H1 (cell line): ENCODE results near the gene NEUROG1. TPM values are rescaled to one million over a fixed set of nuclear protein-coding genes. Genes with fewer than 3 reads are reported as not detected.

Experiments
- CTCF ChIA-PET: fragments of 300-600 bp; sonication (Branson Sonifier 250); formaldehyde crosslinking; loops from one replicate; lab custom pipeline; 2021; ENCODE audit not compliant: partially characterized antibody; lab: Charles Lee
- POLR2A ChIA-PET: fragments of 300-600 bp; sonication (Branson Sonifier 250); formaldehyde crosslinking; loops from one replicate; lab custom pipeline; 2021; ENCODE audit warnings: inconsistent platforms; ENCODE audit not compliant: partially characterized antibody; lab: Charles Lee
- DNase-seq, 2 experiments: peaks; one replicate each; pipeline versions ENCODE4 v3.0.0 to v3.0.0-alpha.2; 2010 to 2022; ENCODE audit warnings: low spot score in 2 of 2, low read depth in 1 of 2, mixed read lengths in 1 of 2
- FAIRE-seq: peaks from 2 replicates; lab custom pipeline; 2011; peaks lifted over from hg19 to GRCh38; lab: Jason Lieb, UNC
- H2AFZ ChIP-seq: 2 replicates; pipeline ENCODE4 v1.8.1; 2012; ENCODE audit warnings: low read length, inconsistent platforms
- H2AK5ac ChIP-seq: 2 replicates; pipeline ENCODE4 v1.6.1; 2013; ENCODE audit warnings: low read depth, low read length
- H2BK120ac ChIP-seq: replicated peaks from 2 replicates; pipeline ENCODE3; 2013; ENCODE audit warnings: low read depth, low read length, inconsistent platforms
- H2BK12ac ChIP-seq: 2 replicates; pipeline ENCODE4 v1.6.1; 2013; ENCODE audit warnings: low read depth, low read length
- H2BK15ac ChIP-seq: 2 replicates; pipeline ENCODE4 v1.6.1; 2013; ENCODE audit warnings: low read length
- H2BK20ac ChIP-seq: 2 replicates; pipeline ENCODE4 v1.6.1; 2013; ENCODE audit warnings: low read length
- H2BK5ac ChIP-seq: 2 replicates; pipeline ENCODE4 v1.6.1; 2013; ENCODE audit warnings: low read depth, low read length
- H3K14ac ChIP-seq: 2 replicates; pipeline ENCODE4 v1.6.1; 2013; ENCODE audit warnings: inconsistent platforms; ENCODE audit not compliant: insufficient read length
- H3K18ac ChIP-seq: 2 replicates; pipeline ENCODE4 v1.6.1; 2013; ENCODE audit warnings: low read length; ENCODE audit errors: extremely low read depth
- H3K23ac ChIP-seq: 2 replicates; pipeline ENCODE4 v1.6.1; 2013; ENCODE audit warnings: inconsistent platforms; ENCODE audit not compliant: insufficient read length
- H3K23me2 ChIP-seq: 2 replicates; pipeline ENCODE4 v1.6.1; 2013; ENCODE audit warnings: low read depth, low read length
- H3K27ac ChIP-seq: 2 replicates; pipeline ENCODE4 v1.6.1; 2011; ENCODE audit warnings: low read depth, low read length, inconsistent platforms
- H3K27me3 ChIP-seq, 4 experiments: replicated peaks in 1 of 4; 1 replicate in 1 of 4; 2 replicates in 3 of 4; pipeline versions ENCODE4 v1.6.1 to v1.8.1; 2011 to 2013; ENCODE audit warnings: low read length in 3 of 4, mild to moderate bottlenecking in 3 of 4, inconsistent platforms in 2 of 4, mixed read lengths in 2 of 4, moderate library complexity in 1 of 4; ENCODE audit not compliant: control insufficient read depth in 3 of 4, insufficient read depth in 3 of 4; ENCODE audit errors: extremely low read depth in 1 of 4
- H3K36me3 ChIP-seq, 4 experiments: 2 replicates each; pipeline versions ENCODE4 v1.6.1 to v1.8.1; 2011 to 2013; ENCODE audit warnings: mild to moderate bottlenecking in 4 of 4, low read length in 3 of 4, moderate library complexity in 2 of 4, control low read depth in 1 of 4, inconsistent platforms in 1 of 4; ENCODE audit not compliant: insufficient read depth in 4 of 4, control insufficient read depth in 2 of 4
- H3K4ac ChIP-seq: replicated peaks from 2 replicates; pipeline ENCODE3; 2013; ENCODE audit warnings: low read length, low read depth, mixed read lengths, inconsistent platforms; ENCODE audit not compliant: insufficient read length
- H3K4me1 ChIP-seq, 4 experiments: replicated peaks in 1 of 4; 1 replicate in 1 of 4; 2 replicates in 3 of 4; pipeline versions ENCODE4 v1.6.1 to v1.8.1; 2011 to 2013; ENCODE audit warnings: low read length in 3 of 4, inconsistent platforms in 2 of 4, mixed read lengths in 1 of 4; ENCODE audit not compliant: insufficient read depth in 4 of 4, control insufficient read depth in 3 of 4
- H3K4me2 ChIP-seq, 2 experiments: 2 replicates each; pipeline versions ENCODE4 v1.6.1 to v1.8.1; 2011 to 2013; ENCODE audit warnings: low read depth in 2 of 2, low read length in 2 of 2, control low read depth in 1 of 2, inconsistent platforms in 1 of 2, mild to moderate bottlenecking in 1 of 2; ENCODE audit not compliant: insufficient read depth in 1 of 2
- H3K4me3 ChIP-seq, 4 experiments: fragments of 200-600, 300-600 bp in 1 of 4; sonication (generic), shearing (Covaris generic), sonication (Bioruptor Twin) in 1 of 4; 2 replicates each; pipeline versions ENCODE4 v1.5.1 to v1.8.1; 2011 to 2016; ENCODE audit warnings: low read length in 4 of 4, low read depth in 3 of 4, control low read depth in 2 of 4, inconsistent platforms in 2 of 4, mild to moderate bottlenecking in 2 of 4, mixed read lengths in 1 of 4, moderate library complexity in 1 of 4; ENCODE audit not compliant: insufficient read depth in 2 of 4; ENCODE audit errors: extremely low read depth in 1 of 4
- H3K56ac ChIP-seq: replicated peaks from 2 replicates; pipeline ENCODE3; 2013; ENCODE audit warnings: low read depth, mild to moderate bottlenecking, mixed read lengths, low read length, inconsistent platforms; ENCODE audit not compliant: insufficient read length
- H3K79me1 ChIP-seq: 2 replicates; pipeline ENCODE4 v1.6.1; 2013; ENCODE audit warnings: low read depth, low read length, control low read depth
- H3K79me2 ChIP-seq, 2 experiments: 2 replicates each; pipeline versions ENCODE4 v1.6.1 to v1.8.1; 2012 to 2013; ENCODE audit warnings: low read length in 2 of 2, mild to moderate bottlenecking in 2 of 2, inconsistent platforms in 1 of 2; ENCODE audit not compliant: insufficient read depth in 2 of 2, control insufficient read depth in 1 of 2
- H3K9ac ChIP-seq, 4 experiments: replicated peaks in 1 of 4; 1 replicate in 1 of 4; 2 replicates in 3 of 4; pipeline versions ENCODE4 v1.6.1 to v1.8.1; 2011 to 2013; ENCODE audit warnings: low read depth in 3 of 4, low read length in 3 of 4, control low read depth in 2 of 4, mild to moderate bottlenecking in 2 of 4, moderate library complexity in 2 of 4, inconsistent platforms in 1 of 4; ENCODE audit errors: extremely low read depth in 1 of 4
- H3K9me3 ChIP-seq, 2 experiments: 2 replicates each; pipeline versions ENCODE4 v1.6.1 to v1.8.1; 2012 to 2013; ENCODE audit warnings: mild to moderate bottlenecking in 2 of 2, moderate library complexity in 2 of 2, control low read depth in 1 of 2, inconsistent platforms in 1 of 2, low read depth in 1 of 2, low read length in 1 of 2, mixed read lengths in 1 of 2; ENCODE audit not compliant: insufficient read depth in 2 of 2
- H4K20me1 ChIP-seq, 2 experiments: replicated peaks in 1 of 2; 2 replicates each; pipeline versions ENCODE3 to v1.8.1; 2011 to 2013; ENCODE audit warnings: inconsistent platforms in 2 of 2, low read length in 2 of 2, mild to moderate bottlenecking in 1 of 2; ENCODE audit not compliant: insufficient read depth in 2 of 2, control insufficient read depth in 1 of 2
- H4K5ac ChIP-seq: 2 replicates; pipeline ENCODE4 v1.6.1; 2013; ENCODE audit warnings: low read length, low read depth, mixed read lengths, inconsistent platforms; ENCODE audit not compliant: insufficient read length
- H4K8ac ChIP-seq: 2 replicates; pipeline ENCODE4 v1.8.0; 2013; ENCODE audit warnings: mild to moderate bottlenecking, moderate library complexity, low read length, inconsistent platforms; ENCODE audit not compliant: insufficient read depth; ENCODE audit errors: extremely low read depth
- H4K91ac ChIP-seq: replicated peaks from 2 replicates; pipeline ENCODE3; 2013; ENCODE audit warnings: low read length, mixed read lengths, inconsistent platforms; ENCODE audit not compliant: insufficient read length
- SIN3A ChIP-seq, 2 experiments: IDR thresholded peaks in 1 of 2; conservative IDR thresholded peaks in 1 of 2; 2 replicates each; pipeline ENCODE4 v1.6.1; 2011 to 2012; ENCODE audit warnings: low read length in 2 of 2, improper control_type of control experiment in 1 of 2, low read depth in 1 of 2, mild to moderate bottlenecking in 1 of 2
- SP2 ChIP-seq: IDR thresholded peaks from 2 replicates; pipeline ENCODE4 v1.6.1; 2012; ENCODE audit warnings: mild to moderate bottlenecking, low read length, inconsistent platforms
- WGBS, 2 experiments: shearing (Covaris generic) in 1 of 2; methylation state at CpG; one replicate each; pipeline versions ENCODE4 v1.1.6 to v1.1.7; 2013 to 2015; ENCODE audit warnings: low lambda C conversion rate in 2 of 2, mixed read lengths in 2 of 2, inconsistent platforms in 1 of 2, low coverage in 1 of 2, missing lambda C conversion rate in 1 of 2; ENCODE audit not compliant: insufficient replicate concordance in 2 of 2, insufficient coverage in 1 of 2, insufficient read length in 1 of 2; ENCODE audit errors: extremely low coverage in 1 of 2, missing lambda C conversion rate in 1 of 2; 5-methylcytosine and 5-hydroxymethylcytosine counted together
- polyA plus RNA-seq, 7 experiments: library from polyadenylated mRNA; depleted of rRNA in 3 of 7; stranded (reverse) in 5 of 7; unstranded in 2 of 7; fragments of >200 nt in 5 of 7; fragments of 200-250 nt in 2 of 7; gene quantifications; 1 replicate in 5 of 7; 2 replicates in 1 of 7; 4 replicates in 1 of 7; pipeline versions ENCODE4 v1.2.1 to v1.2.3, GENCODE V29; 2011 to 2013; ENCODE audit warnings: missing spikeins in 2 of 7, mixed read lengths in 2 of 7
- total RNA-seq: library from RNA; stranded (reverse); fragmentation: NEBNext Ultra II Directional; extraction: Animal tissue kit (Norgen Biotek cat#: 25700); gene quantifications from 2 replicates; pipeline ENCODE4 v1.2.1, GENCODE V29; 2021
- TF ChIP-seq, protein P1 (sequence below): IDR thresholded peaks from 2 replicates; pipeline ENCODE4 v1.6.1; 2012; ENCODE audit warnings: low read length, inconsistent platforms

Gene NEUROG1
- total and polyA plus RNA-seq, 2 of the 8 experiments (the other 6 are each of a cell fraction or from before 2014, with no cell fraction given): not detected

DNA sequence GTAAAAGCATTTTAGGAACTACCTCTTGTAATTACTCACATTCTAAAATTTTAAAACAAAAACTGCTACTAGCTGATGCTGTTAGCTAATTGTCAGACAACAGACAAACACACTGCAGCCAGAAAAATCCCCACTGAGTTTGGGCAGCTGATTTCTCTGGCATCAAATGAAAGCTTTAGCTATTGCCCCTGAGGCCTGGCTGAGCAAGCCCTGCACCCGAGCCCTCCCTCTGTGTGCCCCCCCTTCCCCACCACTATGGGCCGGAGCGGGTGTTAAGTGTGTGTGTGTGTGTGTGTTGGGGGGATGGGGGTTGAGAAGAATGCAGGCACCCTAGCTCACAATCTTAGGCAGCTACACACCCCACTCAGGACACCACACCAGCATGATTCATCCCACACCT is 2.4 kb downstream of the NEUROG1 start:
- Histone ChIP-seq H3K79me2 (no peaks in the 10 kb centered on the region), H2BK12ac (no peak overlapping the region), H2BK5ac (no peak overlapping the region), H3K9me3 (peaks cover 9 to 15% of the 10 kb centered on the region in 2 experiments), H4K20me1 (peaks cover 17 to 22% of the 10 kb centered on the region in 2 experiments), H3K4me2 (no peak overlapping the region), H3K4me3 (no peak overlapping the region), H2BK120ac (no peak overlapping the region)
- ChIA-PET POLR2A (interaction anchor here (0.7 to 1.2 kb wide), 3 partner anchors 43 to 629 kb away, joined by 3 to 4 read pairs (median 3); no protein-coding TSS in a partner anchor), CTCF (interaction anchor here (0.6 to 7.0 kb wide), 8 partner anchors 12 to 71 kb away, joined by 3 to 77 read pairs (median 8); no protein-coding TSS in a partner anchor)
- TF ChIP-seq, protein P1, sequence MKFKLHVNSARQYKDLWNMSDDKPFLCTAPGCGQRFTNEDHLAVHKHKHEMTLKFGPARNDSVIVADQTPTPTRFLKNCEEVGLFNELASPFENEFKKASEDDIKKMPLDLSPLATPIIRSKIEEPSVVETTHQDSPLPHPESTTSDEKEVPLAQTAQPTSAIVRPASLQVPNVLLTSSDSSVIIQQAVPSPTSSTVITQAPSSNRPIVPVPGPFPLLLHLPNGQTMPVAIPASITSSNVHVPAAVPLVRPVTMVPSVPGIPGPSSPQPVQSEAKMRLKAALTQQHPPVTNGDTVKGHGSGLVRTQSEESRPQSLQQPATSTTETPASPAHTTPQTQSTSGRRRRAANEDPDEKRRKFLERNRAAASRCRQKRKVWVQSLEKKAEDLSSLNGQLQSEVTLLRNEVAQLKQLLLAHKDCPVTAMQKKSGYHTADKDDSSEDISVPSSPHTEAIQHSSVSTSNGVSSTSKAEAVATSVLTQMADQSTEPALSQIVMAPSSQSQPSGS: no peak
- TF ChIP-seq SIN3A (conservative IDR thresholded peaks at IDR 0.05 in 1 of 2, IDR thresholded peaks at IDR 0.05 in 1 of 2; ENCODE audit: low read depth in 1 of 2, low read length in 2 of 2) (no peak), SP2 (no peak)
- TF ChIP-seq, all 59 proteins: peak for 0
- Histone ChIP-seq H3K18ac (no peak overlapping the region), H3K23me2 (peaks cover 10% of the 10 kb centered on the region; the same call in 1 of the 2 replicates), H2BK15ac (no peak overlapping the region), H3K79me1 (no peaks in the 10 kb centered on the region), H3K23ac (no peak overlapping the region), H3K4me1 (peaks cover 0 to 12% (median 11%) of the 10 kb centered on the region in 4 experiments; a peak in 6 of 7 replicates), H4K91ac (no peak overlapping the region), H3K14ac (no peak overlapping the region), H3K9ac (no peak overlapping the region), H2BK20ac (no peak overlapping the region), H3K36me3 (peaks cover 0 to 11% (median 0%) of the 10 kb centered on the region in 4 experiments; a peak in 2 of 8 replicates), H4K8ac (no peak overlapping the region), H4K5ac (no peak overlapping the region), H2AFZ (no peak overlapping the region), H3K27me3 (peaks cover 74 to 99% (median 92%) of the 10 kb centered on the region in 4 experiments), H2AK5ac (no peak overlapping the region), H3K27ac (no peak overlapping the region), H3K4ac (no peak overlapping the region), H3K56ac (no peak overlapping the region)
- no peak for FAIRE-seq
- WGBS, 2 experiments: 51% methylated on average over 3 of the region's 3 CpGs; no CpG with 5 or more reads in 1 of the 2 experiments
- DNase-seq: no peak
